Measurements from ENCODE around the gene PCNA.

The PCNA gene

DNA sequence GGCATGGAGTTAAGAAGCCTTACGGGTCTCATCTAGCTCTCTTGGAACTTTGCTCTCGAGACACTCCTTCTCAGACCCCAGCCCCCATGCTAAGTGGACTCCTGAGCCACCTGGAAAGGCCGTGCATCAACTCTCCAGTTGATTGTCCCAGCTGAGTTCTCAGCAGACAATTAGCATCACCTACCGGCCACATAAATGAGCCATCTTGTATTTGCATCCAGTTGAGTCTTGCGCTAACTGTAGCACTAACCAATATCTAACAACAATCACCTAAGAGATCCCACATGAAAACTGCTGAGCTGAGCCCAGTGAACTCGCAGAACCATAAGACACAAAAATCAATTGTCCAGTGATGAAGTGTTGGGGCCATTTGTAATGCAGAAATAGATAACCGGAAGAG is 49.7 kb downstream of the PCNA start:
- H3K27me3 ChIP-seq (ENCODE audit: control insufficient read depth, insufficient read depth, low read length) = no peaks in the 10 kb centered on the region
- TF ChIP-seq, protein P1, sequence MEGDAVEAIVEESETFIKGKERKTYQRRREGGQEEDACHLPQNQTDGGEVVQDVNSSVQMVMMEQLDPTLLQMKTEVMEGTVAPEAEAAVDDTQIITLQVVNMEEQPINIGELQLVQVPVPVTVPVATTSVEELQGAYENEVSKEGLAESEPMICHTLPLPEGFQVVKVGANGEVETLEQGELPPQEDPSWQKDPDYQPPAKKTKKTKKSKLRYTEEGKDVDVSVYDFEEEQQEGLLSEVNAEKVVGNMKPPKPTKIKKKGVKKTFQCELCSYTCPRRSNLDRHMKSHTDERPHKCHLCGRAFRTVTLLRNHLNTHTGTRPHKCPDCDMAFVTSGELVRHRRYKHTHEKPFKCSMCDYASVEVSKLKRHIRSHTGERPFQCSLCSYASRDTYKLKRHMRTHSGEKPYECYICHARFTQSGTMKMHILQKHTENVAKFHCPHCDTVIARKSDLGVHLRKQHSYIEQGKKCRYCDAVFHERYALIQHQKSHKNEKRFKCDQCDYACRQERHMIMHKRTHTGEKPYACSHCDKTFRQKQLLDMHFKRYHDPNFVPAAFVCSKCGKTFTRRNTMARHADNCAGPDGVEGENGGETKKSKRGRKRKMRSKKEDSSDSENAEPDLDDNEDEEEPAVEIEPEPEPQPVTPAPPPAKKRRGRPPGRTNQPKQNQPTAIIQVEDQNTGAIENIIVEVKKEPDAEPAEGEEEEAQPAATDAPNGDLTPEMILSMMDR (IDR thresholded peaks at IDR 0.05) = no peak
- H3K79me2 ChIP-seq = no peaks in the 10 kb centered on the region
- H2AFZ ChIP-seq = no peak overlapping the region
- no peak overlapping the region for H3K9ac ChIP-seq
- H3K27ac ChIP-seq = no peak overlapping the region
- H3K36me3 ChIP-seq (ENCODE audit: control insufficient read depth, insufficient read depth, low read length) = no peaks in the 10 kb centered on the region
- H3K9me3 ChIP-seq (ENCODE audit: control insufficient read depth, low read length) = no peaks in the 10 kb centered on the region
- H3K4me2 ChIP-seq (ENCODE audit: low read length) = no peak overlapping the region
- H3K4me3 ChIP-seq (ENCODE audit: low read depth, low read length) = no peak overlapping the region
- no peaks in the 10 kb centered on the region for H3K4me1 ChIP-seq

DNA sequence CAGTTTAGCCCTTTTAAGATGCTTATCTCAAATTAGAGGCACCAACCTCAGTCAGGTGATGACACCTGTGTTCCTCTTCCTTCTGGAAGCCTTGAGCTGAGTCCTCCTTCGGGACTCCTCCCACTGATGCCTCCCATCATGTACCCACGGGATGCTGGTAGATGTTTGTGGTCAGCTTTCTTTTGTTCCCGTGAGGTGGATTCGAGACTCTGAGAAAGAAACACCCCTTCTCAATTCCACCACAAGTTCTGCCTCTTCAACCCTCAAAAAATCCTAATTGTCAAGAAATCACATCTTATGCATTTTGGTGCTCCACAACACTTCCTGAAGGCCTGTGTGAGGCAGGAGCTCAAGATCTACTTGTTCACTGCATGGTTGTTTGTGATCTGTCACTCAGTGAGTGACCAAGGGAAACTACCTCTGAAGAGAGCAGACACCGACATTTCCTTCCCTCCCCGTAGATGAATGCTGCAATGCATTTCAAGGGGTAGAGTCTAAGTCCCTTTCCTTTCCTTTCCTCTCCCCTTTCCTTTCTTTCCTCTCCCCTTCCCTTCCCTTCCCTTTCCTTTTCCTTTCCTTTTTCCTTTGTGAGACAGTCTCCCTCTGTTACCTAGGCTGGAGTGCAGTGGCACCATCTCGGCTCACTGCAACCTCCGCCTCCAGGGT is 50.5 kb downstream of the PCNA start:
- TF ChIP-seq, protein P1 (IDR thresholded peaks at IDR 0.05) = no peak
- no peak overlapping the region for H2AFZ ChIP-seq
- no peaks in the 10 kb centered on the region for H3K4me1 ChIP-seq

DNA sequence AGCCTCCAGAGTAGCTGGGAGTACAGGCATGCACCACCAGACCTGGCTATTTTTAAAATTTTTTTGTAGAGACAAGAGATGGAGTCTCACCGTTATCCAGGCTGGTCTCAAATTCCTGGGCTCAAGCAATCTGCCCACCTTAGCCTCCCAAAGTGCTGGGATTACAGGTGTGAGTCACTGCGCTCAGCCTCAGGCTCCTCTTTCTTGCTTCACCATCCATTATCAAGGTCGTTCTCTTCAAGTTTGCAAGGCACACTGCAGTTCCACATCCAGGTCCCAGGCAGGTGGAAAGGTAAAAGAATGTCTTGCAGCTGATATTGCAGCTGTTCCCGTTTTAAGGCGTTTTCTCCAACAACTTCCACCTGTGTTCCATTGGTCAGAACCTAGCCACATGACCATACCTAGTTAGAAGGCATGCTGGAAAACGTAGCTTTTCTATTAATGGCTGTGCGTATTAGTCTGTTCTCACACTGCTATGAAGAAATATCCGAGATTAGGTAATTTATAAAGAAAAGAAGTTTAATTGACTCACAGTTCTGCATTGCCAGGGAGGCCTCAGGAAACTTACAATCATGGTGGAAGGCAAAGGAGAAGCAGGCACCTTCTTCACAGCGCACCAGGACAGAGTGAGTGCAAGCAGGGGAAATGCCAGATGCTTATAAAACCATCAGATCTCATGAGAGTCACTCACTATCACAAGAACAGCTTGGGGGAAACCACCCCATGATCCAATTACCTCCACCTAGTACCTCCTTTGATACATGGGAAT is 51.7 kb downstream of the PCNA start:
- TF ChIP-seq, protein P1 (IDR thresholded peaks at IDR 0.05) = no peak
- H3K79me2 ChIP-seq = no peaks in the 10 kb centered on the region
- H3K4me3 ChIP-seq (ENCODE audit: low read depth, low read length) = no peak overlapping the region
- no peak overlapping the region for H3K9ac ChIP-seq
- no peak overlapping the region for H3K4me2 ChIP-seq (ENCODE audit: low read length)
- no peaks in the 10 kb centered on the region for H3K4me1 ChIP-seq
- no peaks in the 10 kb centered on the region for H3K36me3 ChIP-seq (ENCODE audit: control insufficient read depth, insufficient read depth, low read length)
- H3K27me3 ChIP-seq (ENCODE audit: control insufficient read depth, insufficient read depth, low read length) = no peaks in the 10 kb centered on the region
- H3K9me3 ChIP-seq (ENCODE audit: control insufficient read depth, low read length) = no peaks in the 10 kb centered on the region
- no peak overlapping the region for H2AFZ ChIP-seq
- no peak overlapping the region for H3K27ac ChIP-seq

More for the DNA sequence above, 50.5 kb downstream of the PCNA start:
- H3K9me3 ChIP-seq (ENCODE audit: control insufficient read depth, low read length) = no peaks in the 10 kb centered on the region
- no peak overlapping the region for H3K4me3 ChIP-seq (ENCODE audit: low read depth, low read length)
- H3K36me3 ChIP-seq (ENCODE audit: control insufficient read depth, insufficient read depth, low read length) = no peaks in the 10 kb centered on the region
- H3K27me3 ChIP-seq (ENCODE audit: control insufficient read depth, insufficient read depth, low read length) = no peaks in the 10 kb centered on the region
- H3K79me2 ChIP-seq = no peaks in the 10 kb centered on the region
- H3K4me2 ChIP-seq (ENCODE audit: low read length) = no peak overlapping the region
- H3K27ac ChIP-seq = no peak overlapping the region
- no peak overlapping the region for H3K9ac ChIP-seq

DNA sequence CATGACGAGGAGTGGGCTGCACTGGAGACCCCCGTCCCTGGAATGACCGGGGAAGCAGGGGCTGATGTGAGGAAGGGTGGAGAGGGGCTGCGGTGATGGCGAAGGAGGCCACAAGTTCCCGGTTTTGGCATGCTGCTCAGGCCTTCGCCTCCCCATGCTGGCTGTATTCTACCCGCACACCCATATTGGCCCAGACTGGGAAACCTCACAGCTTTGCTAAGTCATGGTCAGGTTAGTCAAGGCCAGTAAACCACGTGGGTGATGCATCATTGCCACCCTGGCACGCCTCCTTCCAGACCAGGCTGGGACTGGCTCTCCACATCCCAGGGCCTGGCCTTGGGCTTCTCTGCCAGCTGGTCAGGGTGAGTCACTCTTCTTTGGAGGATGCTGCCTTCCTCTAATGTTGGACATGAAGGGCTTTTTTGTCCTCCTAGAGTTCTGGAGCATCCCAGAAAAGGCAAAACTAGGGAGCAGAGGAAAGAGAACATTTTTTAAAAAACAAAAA is 53.8 kb downstream of the PCNA start:
- H3K36me3 ChIP-seq (ENCODE audit: control insufficient read depth, insufficient read depth, low read length) = no peaks in the 10 kb centered on the region
- no peak overlapping the region for H3K4me3 ChIP-seq (ENCODE audit: low read depth, low read length)
- H3K9ac ChIP-seq = no peak overlapping the region
- no peak overlapping the region for H2AFZ ChIP-seq
- H3K27ac ChIP-seq = no peak overlapping the region
- no peaks in the 10 kb centered on the region for H3K79me2 ChIP-seq
- H3K9me3 ChIP-seq (ENCODE audit: control insufficient read depth, low read length) = no peaks in the 10 kb centered on the region
- TF ChIP-seq, protein P1 (IDR thresholded peaks at IDR 0.05) = no peak
- no peaks in the 10 kb centered on the region for H3K4me1 ChIP-seq
- no peak overlapping the region for H3K4me2 ChIP-seq (ENCODE audit: low read length)
- H3K27me3 ChIP-seq (ENCODE audit: control insufficient read depth, insufficient read depth, low read length) = no peaks in the 10 kb centered on the region

Measured in parathyroid adenoma (tissue), 2 donors.